Colonic mucosa (tissue), 4 donors: ENCODE measurements around the gene SQSTM1. TPM values are rescaled to one million over a fixed set of nuclear protein-coding genes. Genes with fewer than 3 reads are reported as not detected.

Experiments used
- DNase-seq: peaks from one replicate; pipeline ENCODE4 v3.0.0-alpha.2; 2020
- H3K27ac ChIP-seq: fragments of 200-600 bp; one replicate; pipeline ENCODE4 v1.8.0; 2021
- H3K27me3 ChIP-seq: fragments of 200-600 bp; one replicate; pipeline ENCODE4 v1.8.0; 2021
- H3K36me3 ChIP-seq: fragments of 200-600 bp; one replicate; pipeline ENCODE4 v1.8.0; 2021
- H3K4me1 ChIP-seq: fragments of 200-600 bp; one replicate; pipeline ENCODE4 v1.8.0; 2021; ENCODE audit warnings: mild to moderate bottlenecking
- H3K4me3 ChIP-seq: fragments of 200-600 bp; one replicate; pipeline ENCODE4 v1.8.0; 2021
- H3K9ac ChIP-seq, 2 donors: one replicate each; pipeline ENCODE4 v1.7.0; 2013; ENCODE audit warnings: control low read depth in 2 of 2, low read depth in 2 of 2, low read length in 2 of 2
- H3K9me3 ChIP-seq: fragments of 200-600 bp; one replicate; pipeline ENCODE4 v1.8.0; 2021
- intact Hi-C: fragments of 100-400 bp; cut with DNase I; formaldehyde crosslinking; loops from one replicate; pipeline ENCODE4 v1.14.1; 2022
- total RNA-seq, 2 donors: library from RNA; stranded (reverse); fragmentation: NEBNext Ultra II Directional in 1 of 2; extraction: Animal tissue kit (Norgen Biotek cat#: 25700) in 1 of 2; gene quantifications; one replicate each; pipeline ENCODE4 v1.2.1, GENCODE V29; 2021
- TF ChIP-seq, protein P1 (sequence below): fragments of 200-600 bp; IDR thresholded peaks from one replicate; pipeline ENCODE4 v1.8.0; 2022; ENCODE audit warnings: antibody characterized with exemption, mild to moderate bottlenecking
- donor health status: healthy.
- donor health status: DM: no; HTN: no; CAD: no.
- donor health status: DM: no; HTN: no; CAD: no.

The SQSTM1 gene
- total RNA-seq, 2 donors from 2014 or later: 262 to 388 TPM

- no peaks in the 10 kb centered on the region for H3K9me3 ChIP-seq
- peaks cover 4% of the 10 kb centered on the region for H3K4me1 ChIP-seq
- peak overlapping the region; percentile 58 for H3K4me3 ChIP-seq
- TF ChIP-seq, protein P1, sequence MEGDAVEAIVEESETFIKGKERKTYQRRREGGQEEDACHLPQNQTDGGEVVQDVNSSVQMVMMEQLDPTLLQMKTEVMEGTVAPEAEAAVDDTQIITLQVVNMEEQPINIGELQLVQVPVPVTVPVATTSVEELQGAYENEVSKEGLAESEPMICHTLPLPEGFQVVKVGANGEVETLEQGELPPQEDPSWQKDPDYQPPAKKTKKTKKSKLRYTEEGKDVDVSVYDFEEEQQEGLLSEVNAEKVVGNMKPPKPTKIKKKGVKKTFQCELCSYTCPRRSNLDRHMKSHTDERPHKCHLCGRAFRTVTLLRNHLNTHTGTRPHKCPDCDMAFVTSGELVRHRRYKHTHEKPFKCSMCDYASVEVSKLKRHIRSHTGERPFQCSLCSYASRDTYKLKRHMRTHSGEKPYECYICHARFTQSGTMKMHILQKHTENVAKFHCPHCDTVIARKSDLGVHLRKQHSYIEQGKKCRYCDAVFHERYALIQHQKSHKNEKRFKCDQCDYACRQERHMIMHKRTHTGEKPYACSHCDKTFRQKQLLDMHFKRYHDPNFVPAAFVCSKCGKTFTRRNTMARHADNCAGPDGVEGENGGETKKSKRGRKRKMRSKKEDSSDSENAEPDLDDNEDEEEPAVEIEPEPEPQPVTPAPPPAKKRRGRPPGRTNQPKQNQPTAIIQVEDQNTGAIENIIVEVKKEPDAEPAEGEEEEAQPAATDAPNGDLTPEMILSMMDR: no peak
- H3K27ac ChIP-seq: peak overlapping the region; percentile 94
- no peaks in the 10 kb centered on the region for H3K27me3 ChIP-seq
- peak overlapping the region; percentile 72 to 83 for H3K9ac ChIP-seq
- peaks cover 17% of the 10 kb centered on the region for H3K36me3 ChIP-seq
- intact Hi-C loops: loop anchor here (5.0 kb wide), 2 partner anchors 33 to 62 kb away; partner anchors contain the start of gene MRNIP
- DNase-seq: peak; percentile 73
Measured at GRCh38 chr5:179795049-179795862, 25.4 kb upstream of the SQSTM1 start.

DNA sequence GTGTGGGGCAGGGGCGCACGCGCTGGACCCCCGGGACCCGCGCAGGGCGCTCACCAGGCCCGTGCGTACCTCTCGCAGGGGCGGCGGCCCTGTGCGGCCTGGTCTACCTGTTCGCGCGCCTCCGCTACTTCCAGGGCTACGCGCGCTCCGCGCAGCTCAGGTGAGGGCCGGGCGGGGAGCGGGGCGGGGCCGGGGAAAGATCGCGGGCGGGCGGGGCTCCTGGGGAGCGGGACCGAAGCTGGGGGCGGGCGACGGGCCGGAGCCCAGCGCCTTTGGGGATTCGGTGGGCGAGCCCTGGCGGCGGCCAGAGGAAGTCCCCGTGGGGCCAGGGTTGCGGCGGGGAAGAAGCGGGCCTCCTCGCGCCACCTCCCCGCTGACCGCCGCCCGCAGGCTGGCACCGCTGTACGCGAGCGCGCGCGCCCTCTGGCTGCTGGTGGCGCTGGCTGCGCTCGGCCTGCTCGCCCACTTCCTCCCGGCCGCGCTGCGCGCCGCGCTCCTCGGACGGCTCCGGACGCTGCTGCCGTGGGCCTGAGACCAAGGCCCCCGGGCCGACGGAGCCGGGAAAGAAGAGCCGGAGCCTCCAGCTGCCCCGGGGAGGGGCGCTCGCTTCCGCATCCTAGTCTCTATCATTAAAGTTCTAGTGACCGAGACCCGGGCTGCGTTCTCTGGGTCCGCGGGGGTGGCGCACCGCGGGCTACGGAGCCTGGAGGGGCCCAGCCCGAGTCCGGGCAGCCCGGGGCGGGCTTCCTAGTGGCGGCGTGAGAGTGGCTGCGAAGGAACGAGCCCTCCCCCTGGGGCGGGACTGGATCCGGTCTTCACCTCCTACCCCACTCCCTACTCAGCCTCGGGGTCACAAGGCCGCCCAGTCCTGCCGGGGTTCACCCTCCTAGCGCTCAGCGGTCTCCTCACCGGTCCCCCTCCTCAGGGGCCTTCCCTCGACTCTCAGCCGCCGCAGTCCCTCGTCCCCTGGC lies 24.6 kb upstream of the SQSTM1 start:
- H3K9ac ChIP-seq: peak overlapping the region; percentile 72 to 83
- no peaks in the 10 kb centered on the region for H3K27me3 ChIP-seq
- intact Hi-C loops: loop anchor here (5.0 kb wide), 2 partner anchors 34 to 61 kb away; partner anchors contain the start of gene MRNIP
- TF ChIP-seq, protein P1: peak; percentile 75
- H3K27ac ChIP-seq: peak overlapping the region; percentile 94
- H3K4me3 ChIP-seq: peak overlapping the region; percentile 58
- H3K9me3 ChIP-seq: no peaks in the 10 kb centered on the region
- DNase-seq: peak; percentile 86
- H3K36me3 ChIP-seq: peaks cover 22% of the 10 kb centered on the region
- H3K4me1 ChIP-seq: peaks cover 4% of the 10 kb centered on the region

- intact Hi-C loops: loop anchor here (5.0 kb wide), 2 partner anchors 35 to 60 kb away; partner anchors contain the start of gene MRNIP
- H3K27me3 ChIP-seq: no peaks in the 10 kb centered on the region
- peak overlapping the region; percentile 94 for H3K27ac ChIP-seq
- peaks cover 25% of the 10 kb centered on the region for H3K36me3 ChIP-seq
- no peaks in the 10 kb centered on the region for H3K9me3 ChIP-seq
- TF ChIP-seq, protein P1: no peak
- no peak for DNase-seq
- peaks cover 10% of the 10 kb centered on the region for H3K4me1 ChIP-seq
- H3K4me3 ChIP-seq: peak overlapping the region; percentile 58
- peak overlapping the region; percentile 55 to 83 for H3K9ac ChIP-seq
Measured at GRCh38 chr5:179796877-179797608, 23.7 kb upstream of the SQSTM1 start.

DNA sequence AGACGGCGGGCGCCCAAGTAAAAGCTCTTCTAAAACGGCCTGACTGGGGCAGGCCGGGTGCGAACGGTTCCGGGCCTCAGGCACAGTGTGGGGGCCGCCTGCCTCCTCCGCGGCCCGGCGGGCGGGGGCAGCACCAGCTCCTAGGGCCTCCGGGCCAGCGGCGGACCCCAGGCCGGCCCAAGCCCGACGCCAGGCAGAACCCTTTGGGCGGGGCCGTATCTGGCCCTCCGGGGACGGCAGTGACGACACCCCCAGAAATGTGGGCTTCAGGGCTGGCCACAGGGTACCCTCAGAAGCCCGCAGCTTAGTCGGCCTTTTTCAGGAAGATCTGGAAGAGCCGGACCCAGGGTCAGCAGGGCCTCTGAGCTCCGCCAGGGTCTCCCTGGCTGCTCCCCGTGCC lies 23.0 kb upstream of the SQSTM1 start:
- H3K36me3 ChIP-seq: peaks cover 25% of the 10 kb centered on the region
- H3K9ac ChIP-seq: no peak overlapping the region
- H3K27me3 ChIP-seq: no peaks in the 10 kb centered on the region
- H3K4me1 ChIP-seq: peaks cover 15% of the 10 kb centered on the region
- DNase-seq: no peak
- H3K9me3 ChIP-seq: no peaks in the 10 kb centered on the region
- TF ChIP-seq, protein P1: no peak
- intact Hi-C loops: loop anchor here (5.0 kb wide), 2 partner anchors 35 to 60 kb away; partner anchors contain the start of gene MRNIP
- H3K27ac ChIP-seq: no peak overlapping the region
- no peak overlapping the region for H3K4me3 ChIP-seq
